ENCODE results near the gene AKAP10.
"Not testable (repeated sequence)": the region's sequence is repeated elsewhere in the genome, so short reads cannot be mapped to it uniquely, and the experiment has no call there.

The AKAP10 gene

GRCh38 chr17:19933628-19934027 lies 44.0 kb downstream of the AKAP10 start:
- DNase-seq (ENCODE audit: low spot score), result no peak

DNA sequence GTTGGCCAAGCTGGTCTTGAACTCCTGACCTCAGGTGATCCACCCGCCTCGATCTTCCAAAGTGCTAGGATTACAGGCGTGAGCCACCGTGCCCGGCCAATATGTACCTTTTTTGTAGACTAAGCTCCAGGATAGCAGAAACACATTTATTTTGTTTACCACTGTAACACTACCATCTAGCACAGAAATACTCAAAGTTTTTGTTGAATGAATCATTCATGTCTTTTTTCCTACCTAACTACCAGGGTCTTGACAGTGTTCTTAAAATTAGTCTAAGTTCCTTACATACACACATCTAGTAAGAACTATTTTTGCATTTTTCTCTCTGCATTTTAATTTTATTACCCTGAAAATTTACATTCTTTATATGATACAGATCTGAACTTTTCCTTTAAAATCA lies 44.4 kb downstream of the AKAP10 start:
- DNase-seq (ENCODE audit: low spot score), result no peak

DNA sequence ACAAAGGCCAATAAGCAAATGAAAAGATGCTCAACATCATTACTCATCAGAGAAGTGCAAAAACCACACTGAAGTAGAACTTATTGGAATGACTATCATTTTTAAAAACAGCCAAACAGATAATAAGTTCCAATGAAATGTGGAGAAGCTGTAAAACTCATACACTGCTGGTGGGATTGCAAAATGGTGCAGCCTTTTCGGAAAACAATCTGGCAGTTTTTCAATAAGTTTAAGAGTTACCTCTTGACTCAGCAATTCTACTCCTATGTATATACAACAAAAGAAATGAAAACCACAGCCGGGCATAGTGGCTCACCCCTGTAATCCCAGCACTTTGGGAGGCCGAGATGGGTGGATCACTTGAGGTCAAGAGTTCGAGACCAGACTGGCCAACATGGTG lies 49.3 kb downstream of the AKAP10 start:
- DNase-seq (ENCODE audit: low spot score), result no peak

DNA sequence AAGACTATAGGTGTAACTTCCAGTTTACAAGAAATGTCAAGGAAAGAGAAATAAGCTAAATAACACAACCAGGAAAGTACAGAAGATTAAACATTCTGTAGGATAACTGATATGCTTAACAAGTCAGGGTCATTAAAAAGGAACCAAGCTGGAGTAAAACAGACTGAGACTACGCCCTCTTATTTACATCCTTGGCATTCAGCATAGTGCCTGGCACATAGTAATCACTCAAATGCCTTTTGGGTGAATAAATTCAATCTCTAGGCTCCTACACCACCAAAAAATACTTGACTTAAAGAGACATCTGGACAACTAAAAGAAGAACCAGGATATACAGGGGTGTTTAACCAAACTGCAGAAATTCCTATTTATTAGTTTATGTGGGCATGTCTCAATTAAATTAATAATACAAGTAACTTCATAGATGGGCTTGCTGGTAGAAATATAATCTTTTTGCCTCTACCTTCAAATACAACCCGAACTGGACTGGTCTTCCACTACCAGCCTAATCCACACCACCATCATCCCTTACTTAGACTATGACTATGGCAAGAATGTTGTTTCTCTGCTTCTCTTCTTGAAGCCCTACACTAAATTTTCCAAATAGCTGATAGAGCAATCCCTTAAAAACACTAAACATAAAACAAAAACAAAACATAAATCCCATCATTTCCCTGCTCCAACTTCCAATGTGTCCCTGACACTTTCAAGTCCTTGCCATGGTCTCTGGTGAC lies 62.2 kb downstream of the AKAP10 start:
- no peak for DNase-seq (ENCODE audit: low spot score)

DNA sequence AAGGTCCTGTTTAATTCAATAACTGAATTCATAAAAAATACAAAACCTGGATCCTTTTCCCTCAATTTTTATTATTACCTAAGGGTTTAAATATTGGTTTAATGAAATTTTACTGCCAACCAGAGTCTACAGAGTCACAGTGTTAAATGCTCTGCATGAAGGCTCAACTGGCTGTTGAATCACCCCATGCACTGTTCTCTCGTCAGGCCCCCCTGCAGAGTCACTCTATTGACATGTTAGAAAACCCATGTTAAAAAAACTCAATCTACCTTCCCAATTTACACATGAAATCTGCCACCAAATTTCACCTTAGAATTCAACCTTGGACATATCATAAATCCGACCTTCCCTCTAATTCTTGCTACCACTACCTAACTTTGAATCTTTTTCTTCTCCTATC lies 66.6 kb downstream of the AKAP10 start:
- DNase-seq (ENCODE audit: low spot score), result no peak

GRCh38 chr17:19909139-19909538 lies 68.5 kb downstream of the AKAP10 start:
- no peak for DNase-seq (ENCODE audit: low spot score)

GRCh38 chr17:19905502-19905901 lies 72.1 kb downstream of the AKAP10 start:
- peak; percentile 27 for DNase-seq (ENCODE audit: low spot score)

GRCh38 chr17:19904924-19905323 lies 72.7 kb downstream of the AKAP10 start:
- DNase-seq (ENCODE audit: low spot score), result peak; percentile 39

- DNase-seq (ENCODE audit: low spot score), result no peak
Observed at GRCh38 chr17:19904412-19904811, 73.2 kb downstream of the AKAP10 start.

GRCh38 chr17:19900809-19901208 lies 76.8 kb downstream of the AKAP10 start:
- DNase-seq (ENCODE audit: low spot score), result no peak

GRCh38 chr17:19897903-19898302 lies 79.7 kb downstream of the AKAP10 start:
- DNase-seq (ENCODE audit: low spot score), result no peak

DNA sequence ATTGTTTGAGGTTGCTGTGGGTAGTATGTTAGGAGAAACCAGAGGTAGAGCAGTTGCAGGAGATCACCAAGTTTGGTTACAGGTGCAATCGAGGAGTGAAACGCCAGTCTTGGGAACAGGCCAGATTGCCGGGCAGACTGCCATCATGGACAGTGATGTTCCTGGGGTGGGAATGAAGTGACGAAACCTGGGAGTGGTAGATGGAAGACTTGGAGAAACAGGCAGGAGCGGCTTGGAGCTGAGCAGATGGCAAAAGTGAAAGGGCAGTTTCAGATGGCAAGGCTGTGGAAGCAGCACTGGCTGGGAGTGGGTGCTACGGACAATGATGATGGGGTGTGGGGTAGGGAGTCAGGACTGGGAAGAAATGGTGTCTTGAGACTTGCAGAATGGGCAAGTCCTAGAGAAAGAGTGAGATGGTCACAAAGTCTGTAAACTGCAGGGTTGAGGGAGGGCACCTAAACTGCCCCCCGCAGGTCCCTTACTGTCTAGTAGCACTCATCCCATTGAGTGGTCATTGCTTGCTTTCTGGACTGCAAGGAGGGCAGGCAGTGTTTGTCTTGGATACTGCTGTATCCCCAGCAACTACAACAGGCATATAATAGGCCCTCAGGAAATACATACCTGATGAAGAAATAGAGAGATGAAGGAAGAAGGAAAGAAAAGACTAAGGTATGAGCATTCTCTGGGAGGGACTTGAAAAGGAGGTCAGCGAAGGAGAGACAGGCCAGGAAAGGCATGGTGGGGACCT lies 80.4 kb downstream of the AKAP10 start:
- DNase-seq (ENCODE audit: low spot score), result no peak

DNA sequence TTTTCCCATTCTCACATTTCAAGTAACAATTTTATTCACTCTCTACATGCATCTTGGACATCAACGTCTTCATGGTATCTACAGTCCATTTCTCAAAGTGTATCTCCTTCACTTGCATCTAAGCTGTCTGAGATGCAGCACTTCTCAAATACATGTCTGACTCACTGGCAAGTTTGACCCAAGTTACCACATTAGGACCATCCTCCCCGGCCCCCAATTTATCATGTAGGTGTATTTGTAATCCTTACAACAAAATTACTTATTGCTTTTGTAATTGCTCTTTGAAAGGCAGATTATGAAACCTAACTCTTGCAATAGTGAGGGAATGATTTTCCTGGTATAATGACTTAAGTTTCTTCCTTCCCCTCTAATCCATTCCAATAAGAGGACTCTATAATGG lies 80.9 kb downstream of the AKAP10 start:
- DNase-seq (ENCODE audit: low spot score), result no peak

DNA sequence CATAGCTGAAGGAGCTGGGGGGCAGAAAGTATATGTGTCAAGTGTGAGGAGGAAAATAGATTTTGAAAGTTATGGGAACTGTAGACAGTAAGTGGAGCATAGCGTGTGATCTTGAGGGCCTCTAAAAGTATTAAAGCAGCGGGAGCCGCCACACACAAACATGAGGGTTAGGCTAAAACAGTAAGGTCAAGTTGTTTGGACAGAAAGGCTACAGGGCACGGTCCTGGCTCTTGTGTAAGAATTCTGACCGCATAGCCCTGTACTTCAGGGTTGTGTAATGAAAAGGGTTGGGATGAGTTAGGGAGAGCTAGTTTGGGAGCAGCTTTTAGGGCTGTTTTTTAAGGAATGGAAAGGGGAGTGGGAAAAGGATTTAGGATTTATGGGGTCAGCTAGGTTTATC lies 87.1 kb downstream of the AKAP10 start:
- not testable (repeated sequence) for DNase-seq (ENCODE audit: low spot score)

- DNase-seq (ENCODE audit: low spot score), result not testable (repeated sequence)
Observed at GRCh38 chr17:19890001-19890400, 87.6 kb downstream of the AKAP10 start.

- no peak for DNase-seq (ENCODE audit: low spot score)
Observed at GRCh38 chr17:19886116-19886515, 91.5 kb downstream of the AKAP10 start.

DNA sequence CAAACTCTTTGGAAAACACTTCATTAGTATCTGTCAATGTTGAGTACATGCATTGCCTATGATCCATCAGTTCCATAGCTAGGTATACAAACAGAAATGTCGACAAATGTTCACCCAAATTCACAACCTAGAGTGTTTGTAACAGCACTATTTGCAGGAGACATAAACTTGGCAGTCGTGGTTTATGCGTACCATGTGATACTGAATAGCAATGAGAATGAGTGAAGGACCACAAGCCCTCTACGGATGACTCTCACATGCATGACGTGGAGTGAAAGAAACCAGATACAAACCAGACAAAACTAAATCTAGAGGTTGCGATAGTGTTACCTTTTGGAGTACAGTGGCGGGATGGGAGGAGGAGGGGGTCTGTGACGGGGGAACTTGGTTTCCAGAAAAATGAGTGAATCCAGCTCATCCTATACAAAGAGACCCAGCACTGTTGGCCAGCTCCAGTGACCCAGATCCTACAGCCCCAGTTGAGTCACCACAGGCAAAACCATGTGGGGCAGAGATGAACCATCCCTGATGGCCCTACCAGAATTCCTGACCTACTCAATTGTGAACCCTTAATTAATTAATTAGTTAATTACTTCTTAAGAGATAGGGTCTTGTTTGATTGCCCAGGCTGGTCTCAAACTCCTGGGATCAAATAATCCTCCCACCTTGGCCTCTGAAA lies 94.0 kb downstream of the AKAP10 start:
- no peak for DNase-seq (ENCODE audit: low spot score)

DNA sequence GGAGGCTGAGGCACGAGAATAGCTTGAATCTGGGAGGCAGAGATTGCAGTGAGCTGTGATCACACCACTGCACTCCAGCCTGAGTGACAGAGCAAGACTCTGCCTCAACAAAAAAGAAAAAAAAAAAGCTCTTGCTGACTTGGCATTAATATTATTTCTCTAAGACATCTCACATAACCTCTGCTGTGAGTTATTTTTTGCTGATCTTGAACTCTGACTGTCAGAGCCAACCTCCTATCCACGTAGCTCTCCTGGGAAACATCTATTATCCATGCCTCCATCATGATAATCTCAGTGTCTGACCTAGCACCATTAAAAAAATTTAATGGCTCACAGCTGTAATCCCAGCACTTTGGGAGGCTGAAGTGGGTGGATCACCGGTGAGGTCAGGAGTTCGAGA lies 97.2 kb downstream of the AKAP10 start:
- DNase-seq (ENCODE audit: low spot score), result no peak

DNA sequence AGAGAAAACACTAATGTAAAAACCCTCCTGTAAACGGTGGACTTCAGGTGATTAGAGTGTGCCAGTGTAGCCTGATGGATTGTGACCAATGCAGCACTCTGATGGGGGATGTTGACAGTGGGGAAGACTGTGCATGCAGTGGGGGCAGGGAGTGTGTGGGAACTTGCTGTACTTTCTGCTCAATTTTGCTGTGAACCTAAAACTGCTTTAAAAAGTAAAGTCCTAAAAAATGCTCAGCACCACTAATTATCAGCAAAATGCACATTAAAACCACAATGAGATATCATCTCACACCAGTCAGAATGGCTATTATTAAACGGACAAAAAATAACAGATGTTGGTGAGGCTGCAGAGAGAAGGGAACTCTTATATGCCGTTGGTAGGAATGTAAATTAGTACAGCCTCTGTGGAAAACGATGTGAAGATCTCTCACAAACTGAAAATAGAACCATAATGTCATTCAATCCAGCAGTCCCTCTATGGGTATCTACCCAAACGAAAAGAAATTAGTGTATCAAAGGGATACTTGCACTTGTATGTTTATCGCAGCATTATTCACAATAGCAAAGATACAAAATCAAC lies 100.2 kb downstream of the AKAP10 start:
- DNase-seq (ENCODE audit: low spot score), result no peak

- peak; percentile 51 for DNase-seq (ENCODE audit: low spot score)
Observed at GRCh38 chr17:19876529-19877161, 101.0 kb downstream of the AKAP10 start.

GRCh38 chr17:19874256-19874655 lies 103.4 kb downstream of the AKAP10 start:
- no peak for DNase-seq (ENCODE audit: low spot score)

DNA sequence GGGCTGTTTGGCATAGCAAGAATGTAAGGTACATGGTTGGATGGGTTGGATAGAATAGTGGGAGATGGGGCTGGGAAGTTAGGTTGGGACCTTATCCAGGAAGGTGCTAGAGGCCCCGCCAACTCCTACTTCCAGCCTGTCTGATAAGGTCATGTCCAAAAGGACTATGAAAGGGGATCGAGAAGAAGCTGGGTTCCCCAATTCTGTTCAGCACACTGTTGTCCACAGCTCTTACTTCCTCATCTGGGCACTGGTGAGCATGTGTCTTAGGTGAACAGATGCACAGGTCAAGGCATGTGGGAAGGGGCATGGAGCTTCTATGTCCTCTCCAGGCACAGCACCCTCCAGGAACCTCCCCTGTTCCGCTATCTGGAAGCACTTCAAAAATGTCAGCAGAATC lies 104.3 kb downstream of the AKAP10 start:
- no peak for DNase-seq (ENCODE audit: low spot score)

All from putamen (tissue), 1 donor.